Spleen (tissue), 11 donors: ENCODE measurements around the gene NOP9. TPM values are rescaled to one million over a fixed set of nuclear protein-coding genes. Genes with fewer than 3 reads are reported as not detected.

ENCODE experiments used
- DNase-seq: peaks from one replicate; pipeline ENCODE4 v3.0.0-alpha.2; 2020
- H3K27ac ChIP-seq, 8 donors: fragments of 200-600 bp; sonication (generic) in 7 of 8; 1 replicate in 4 of 8; 2 replicates in 4 of 8; pipeline versions ENCODE4 v1.5.0 to v1.8.0; 2016 to 2021; ENCODE audit warnings: inconsistent platforms in 4 of 8, mild to moderate bottlenecking in 4 of 8, moderate library complexity in 1 of 8
- H3K27me3 ChIP-seq, 7 donors: fragments of 200-600 bp; sonication (generic) in 6 of 7; replicated peaks in 1 of 7; 1 replicate in 4 of 7; 2 replicates in 3 of 7; pipeline versions ENCODE4 v1.5.0 to v1.8.0; 2016 to 2021; ENCODE audit warnings: inconsistent platforms in 3 of 7, mild to moderate bottlenecking in 1 of 7
- H3K36me3 ChIP-seq, 6 donors: fragments of 200-600 bp; sonication (generic) in 5 of 6; 1 replicate in 4 of 6; 2 replicates in 2 of 6; pipeline versions ENCODE4 v1.5.0 to v1.8.0; 2016 to 2021; ENCODE audit warnings: inconsistent platforms in 2 of 6
- H3K4me1 ChIP-seq, 6 donors: fragments of 200-600 bp; sonication (generic) in 5 of 6; 1 replicate in 3 of 6; 2 replicates in 3 of 6; pipeline versions ENCODE4 v1.5.0 to v1.8.0; 2016 to 2021; ENCODE audit warnings: inconsistent platforms in 3 of 6
- H3K4me3 ChIP-seq, 8 donors: fragments of 200-600 bp; sonication (generic) in 7 of 8; 1 replicate in 4 of 8; 2 replicates in 4 of 8; pipeline versions ENCODE4 v1.5.0 to v1.8.0; 2016 to 2021; ENCODE audit warnings: inconsistent platforms in 4 of 8, mild to moderate bottlenecking in 4 of 8, moderate library complexity in 2 of 8
- H3K9me3 ChIP-seq, 8 donors: fragments of 200-600 bp; sonication (generic) in 7 of 8; 1 replicate in 4 of 8; 2 replicates in 4 of 8; pipeline versions ENCODE4 v1.5.0 to v1.8.0; 2016 to 2021; ENCODE audit warnings: inconsistent platforms in 4 of 8
- POLR2A ChIP-seq, 3 donors: fragments of 450-650 bp; IDR thresholded peaks; one replicate each; pipeline ENCODE4 v1.5.1; 2017; ENCODE audit warnings: antibody characterized with exemption in 3 of 3, mild to moderate bottlenecking in 1 of 3
- POLR2AphosphoS5 ChIP-seq, 3 donors: sonication (generic); formaldehyde crosslinking; IDR thresholded peaks; one replicate each; pipeline ENCODE4 v1.5.1; 2017; ENCODE audit warnings: antibody characterized with exemption in 3 of 3
- WGBS, 5 donors: extraction: QIAGEN DNeasy Blood & Tissue Kit in 3 of 5; methylation state at CpG; one replicate each; pipeline versions ENCODE4 v1.1.5 to v1.1.7; 2013 to 2018; 5-methylcytosine and 5-hydroxymethylcytosine counted together
- intact Hi-C: fragments of 100-400 bp; cut with DNase I; formaldehyde crosslinking; loops from one replicate; pipeline ENCODE4 v1.15.0; 2023; ENCODE audit warnings: low total_unique reads
- polyA plus RNA-seq, 3 donors: library from polyadenylated mRNA; stranded (reverse); fragments of 200-250 nt; gene quantifications; one replicate each; pipeline ENCODE4 v1.2.1, GENCODE V29; 2013
- total RNA-seq, 7 donors: library from RNA; depleted of rRNA in 3 of 7; stranded (reverse); fragments of >200 nt in 3 of 7; fragmentation: NEBNext Ultra II Directional in 4 of 7; extraction: Animal tissue kit (Norgen Biotek cat#: 25700) in 4 of 7; gene quantifications; one replicate each; pipeline versions ENCODE4 v1.1.0 to v1.2.1, GENCODE V29; 2016 to 2021
- TF ChIP-seq, protein P1 (sequence below), 11 experiments: fragments of 200-600 bp in 7 of 11; fragments of 450-650 bp in 4 of 11; sonication (generic) in 4 of 11; IDR thresholded peaks in 8 of 11; conservative IDR thresholded peaks in 3 of 11; 1 replicate in 7 of 11; 2 replicates in 4 of 11; pipeline versions ENCODE4 v1.4.0 to v1.8.0; 2016 to 2021; ENCODE audit warnings: antibody characterized with exemption in 11 of 11, inconsistent platforms in 4 of 11, mild to moderate bottlenecking in 1 of 11
- donor health status: healthy with polysubstance abuse.
- donor health status: DM: no; HTN: no; CAD: no; lungs with moderate emphysema.
- donor health status: DM: no; HTN: no; CAD: no.
- donor health status: Bipolar disorder and iron deficiency.
- donor health status: healthy.
- donor health status: DM: no; HTN: no; CAD: no.
- donor health status: DM: yes; HTN: yes; CAD: no.

NOP9 gene
- total and polyA plus RNA-seq, 10 donors, result 4.5 to 26.9 (median 18.9) TPM

DNA sequence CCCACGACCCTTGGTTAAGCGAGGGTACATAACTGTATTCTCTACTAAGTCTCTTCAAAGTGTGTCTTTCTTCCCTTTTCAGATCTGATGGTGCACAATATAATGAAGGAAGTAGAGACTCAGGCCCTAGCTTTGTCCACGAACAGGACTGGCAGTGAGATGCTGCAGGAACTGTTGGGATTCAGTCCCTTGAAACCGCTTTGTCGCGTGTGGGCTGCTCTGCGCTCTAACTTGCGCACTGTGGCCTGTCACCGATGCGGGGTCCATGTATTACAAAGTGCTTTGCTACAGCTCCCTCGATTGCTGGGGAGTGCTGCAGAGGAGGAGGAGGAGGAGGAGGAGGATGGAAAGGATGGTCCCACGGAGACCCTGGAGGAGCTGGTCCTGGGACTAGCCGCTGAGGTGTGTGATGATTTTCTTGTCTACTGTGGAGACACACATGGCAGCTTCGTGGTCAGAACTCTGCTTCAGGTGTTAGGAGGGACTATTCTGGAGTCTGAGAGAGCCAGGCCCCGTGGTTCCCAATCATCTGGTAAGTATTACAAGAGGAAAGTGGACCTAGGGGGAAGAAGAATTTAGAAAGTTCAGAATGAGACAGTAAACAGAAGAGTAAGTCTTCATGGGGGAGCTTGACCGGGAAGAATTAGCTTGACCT, 803 bp downstream of the NOP9 start:
- H3K36me3 ChIP-seq, result peaks cover 4 to 60% (median 49%) of the 10 kb centered on the region in 6 donors
- no peaks in the 10 kb centered on the region for H3K9me3 ChIP-seq
- intact Hi-C loops, result no loop called here
- peak overlapping the region; percentile 85 to 95 (median 90) for H3K27ac ChIP-seq
- WGBS, 5 donors, result 34 to 42% (median 36%) methylated on average over 16 of the region's 16 CpGs
- TF ChIP-seq, protein P1, sequence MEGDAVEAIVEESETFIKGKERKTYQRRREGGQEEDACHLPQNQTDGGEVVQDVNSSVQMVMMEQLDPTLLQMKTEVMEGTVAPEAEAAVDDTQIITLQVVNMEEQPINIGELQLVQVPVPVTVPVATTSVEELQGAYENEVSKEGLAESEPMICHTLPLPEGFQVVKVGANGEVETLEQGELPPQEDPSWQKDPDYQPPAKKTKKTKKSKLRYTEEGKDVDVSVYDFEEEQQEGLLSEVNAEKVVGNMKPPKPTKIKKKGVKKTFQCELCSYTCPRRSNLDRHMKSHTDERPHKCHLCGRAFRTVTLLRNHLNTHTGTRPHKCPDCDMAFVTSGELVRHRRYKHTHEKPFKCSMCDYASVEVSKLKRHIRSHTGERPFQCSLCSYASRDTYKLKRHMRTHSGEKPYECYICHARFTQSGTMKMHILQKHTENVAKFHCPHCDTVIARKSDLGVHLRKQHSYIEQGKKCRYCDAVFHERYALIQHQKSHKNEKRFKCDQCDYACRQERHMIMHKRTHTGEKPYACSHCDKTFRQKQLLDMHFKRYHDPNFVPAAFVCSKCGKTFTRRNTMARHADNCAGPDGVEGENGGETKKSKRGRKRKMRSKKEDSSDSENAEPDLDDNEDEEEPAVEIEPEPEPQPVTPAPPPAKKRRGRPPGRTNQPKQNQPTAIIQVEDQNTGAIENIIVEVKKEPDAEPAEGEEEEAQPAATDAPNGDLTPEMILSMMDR (IDR thresholded peaks at IDR 0.05 in 8 of 11, conservative IDR thresholded peaks at IDR 0.05 in 3 of 11), result no peak
- no peak for TF ChIP-seq POLR2A (IDR thresholded peaks at IDR 0.05)
- no peak for TF ChIP-seq POLR2AphosphoS5 (IDR thresholded peaks at IDR 0.05)
- H3K27me3 ChIP-seq, result no peaks in the 10 kb centered on the region
- peaks cover 31 to 81% (median 69%) of the 10 kb centered on the region in 6 donors for H3K4me1 ChIP-seq
- DNase-seq, result no peak
- H3K4me3 ChIP-seq, result peak overlapping the region; percentile 87 to 99 (median 96)

DNA sequence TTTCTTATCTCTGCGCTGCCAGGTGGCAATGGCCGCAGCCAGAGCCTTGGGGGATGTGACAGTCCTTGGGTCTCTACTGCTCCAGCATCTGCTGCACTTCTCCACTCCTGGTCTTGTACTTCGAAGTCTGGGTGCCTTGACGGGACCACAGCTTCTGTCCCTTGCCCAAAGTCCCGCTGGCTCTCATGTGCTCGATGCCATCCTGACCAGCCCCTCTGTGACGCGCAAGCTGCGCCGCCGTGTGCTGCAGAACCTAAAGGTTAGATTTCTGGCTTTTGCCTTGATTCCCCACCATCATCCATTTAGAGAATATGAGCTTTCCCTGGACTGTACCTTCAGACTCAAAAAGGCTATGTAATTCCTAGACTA, 4.4 kb downstream of the NOP9 start:
- H3K4me1 ChIP-seq, result peaks cover 23 to 90% (median 64%) of the 10 kb centered on the region in 6 donors
- intact Hi-C loops, result no loop called here
- WGBS, 5 donors, result 95 to 99% (median 96%) methylated on average over 11 of the region's 11 CpGs
- peak overlapping the region in 3 of 8 donors; percentile 34 to 64 (median 40) for H3K27ac ChIP-seq
- no peaks in the 10 kb centered on the region for H3K9me3 ChIP-seq
- no peak overlapping the region for H3K4me3 ChIP-seq
- peaks cover 4 to 79% (median 65%) of the 10 kb centered on the region in 6 donors for H3K36me3 ChIP-seq
- no peak for DNase-seq
- H3K27me3 ChIP-seq, result no peaks in the 10 kb centered on the region
- no peak for TF ChIP-seq POLR2A (IDR thresholded peaks at IDR 0.05)
- TF ChIP-seq POLR2AphosphoS5 (IDR thresholded peaks at IDR 0.05), result peak in 1 of 3 donors; percentile 35

DNA sequence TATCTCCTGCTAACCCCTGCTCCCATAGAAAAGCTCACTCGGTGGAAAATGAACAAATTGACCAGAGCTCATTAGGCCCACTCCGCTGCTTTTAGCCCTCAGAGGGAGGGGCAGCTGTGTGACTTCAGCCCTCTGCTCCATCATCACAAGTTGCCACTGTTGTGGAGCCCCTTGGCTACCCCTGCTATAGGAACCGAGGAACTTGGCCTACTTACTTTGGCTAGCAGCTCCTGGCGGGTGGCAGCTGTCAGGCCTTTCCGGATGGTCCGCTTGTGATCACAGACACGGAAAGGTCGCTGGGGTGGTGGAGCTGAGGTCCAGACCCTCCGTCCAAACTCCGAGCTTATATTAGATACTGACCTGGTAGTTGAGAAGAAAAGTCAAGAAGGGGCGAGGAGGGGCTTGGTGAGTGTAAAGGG, 7.5 kb downstream of the NOP9 start:
- Histone ChIP-seq H3K27ac (peak overlapping the region in 2 of 8 donors; percentile 98), H3K27me3 (no peaks in the 10 kb centered on the region), H3K36me3 (peaks cover 4 to 76% (median 58%) of the 10 kb centered on the region in 6 donors), H3K9me3 (no peaks in the 10 kb centered on the region), H3K4me1 (peaks cover 26 to 92% (median 67%) of the 10 kb centered on the region in 6 donors), H3K4me3 (no peak overlapping the region)
- DNase-seq, result peak; percentile 69
- 84 to 87% (median 86%) methylated on average over 10 to 11 of the region's 11 CpGs for WGBS, 5 donors
- TF ChIP-seq POLR2A (IDR thresholded peaks at IDR 0.05) (no peak), POLR2AphosphoS5 (IDR thresholded peaks at IDR 0.05) (no peak)
- TF ChIP-seq, protein P1 (IDR thresholded peaks at IDR 0.05 in 8 of 11, conservative IDR thresholded peaks at IDR 0.05 in 3 of 11), result no peak
- intact Hi-C loops, result no loop called here

DNA sequence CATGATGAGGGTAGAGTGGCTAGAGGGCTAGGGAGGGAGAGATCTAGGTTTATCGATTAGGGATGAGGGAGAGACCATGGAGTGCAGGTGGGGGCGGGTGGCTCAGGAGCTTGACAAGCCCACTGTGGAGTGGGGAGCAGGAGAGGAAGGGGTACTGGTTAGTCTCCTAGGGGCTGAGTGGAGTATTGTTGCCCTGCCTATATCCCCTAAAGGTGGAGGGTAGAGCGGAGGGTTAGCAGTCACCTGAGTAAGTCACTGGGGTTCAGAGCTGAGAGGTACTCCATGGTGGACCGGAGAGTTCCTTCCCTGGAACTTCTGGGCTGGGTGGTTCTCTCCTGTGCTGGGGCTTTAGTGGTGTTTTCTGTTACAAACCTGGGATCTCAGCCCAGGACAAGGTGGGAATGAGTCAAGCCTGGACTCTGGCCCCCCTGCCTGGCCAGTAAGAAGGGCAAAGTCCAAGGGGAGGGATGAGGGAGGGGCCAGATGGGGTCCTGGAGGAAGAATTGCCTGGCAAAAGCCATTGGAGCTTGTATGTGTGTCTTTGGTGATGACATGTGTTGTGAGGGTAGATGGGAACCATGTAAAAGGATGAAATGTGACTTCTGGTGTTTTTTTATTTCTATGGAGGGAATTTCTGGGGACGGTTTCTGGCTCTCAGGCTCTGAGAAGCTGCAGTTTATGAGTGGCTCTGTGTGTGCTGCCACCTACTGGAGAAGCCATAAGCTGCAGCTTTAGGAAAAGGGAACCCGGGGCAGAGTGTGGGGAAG, 8.1 kb downstream of the NOP9 start, which contains the start of gene CIDEB:
Gene CIDEB (minus strand): TSS at position 403 of the 767 bp plus-strand sequence. CDS start 119 bp downstream, at position 284.
- Histone ChIP-seq H3K4me3 (peak within 1 kb of the TSS in 3 of 8 donors; percentile 73 to 87 (median 79)), H3K27me3 (no peaks in the 10 kb centered on the region), H3K9me3 (no peaks in the 10 kb centered on the region), H3K4me1 (peaks cover 31 to 94% (median 72%) of the 10 kb centered on the region in 6 donors), H3K36me3 (peaks cover 4 to 70% (median 52%) of the 10 kb centered on the region in 6 donors), H3K27ac (peak within 1 kb of the TSS in 7 of 8 donors; percentile 9 to 98 (median 97))
- peak; percentile 86 for DNase-seq
- TF ChIP-seq POLR2AphosphoS5 (IDR thresholded peaks at IDR 0.05), result peak in 1 of 3 donors; percentile 58
- TF ChIP-seq POLR2A (IDR thresholded peaks at IDR 0.05), result no peak
- TF ChIP-seq, protein P1 (IDR thresholded peaks at IDR 0.05 in 8 of 11, conservative IDR thresholded peaks at IDR 0.05 in 3 of 11), result peak; percentile 79 to 97 (median 94)
- WGBS, 5 donors, result 59 to 64% (median 63%) methylated on average over 6 of the region's 6 CpGs
- intact Hi-C loops, result no loop called here
